Endodermal cell (in vitro differentiated cells): Measurements from ENCODE around the gene S100A1. TPM values are rescaled to one million over a fixed set of nuclear protein-coding genes. Genes with fewer than 3 reads are reported as not detected.

ENCODE experiments used
- DNase-seq: peaks from one replicate; pipeline ENCODE4 v3.0.0-alpha.2; 2017
- H3K27ac ChIP-seq: 2 replicates; pipeline ENCODE4 v1.5.1; 2013; ENCODE audit warnings: mild to moderate bottlenecking, low read depth, low read length, moderate library complexity
- H3K27me3 ChIP-seq: 2 replicates; pipeline ENCODE4 v1.6.1; 2013; ENCODE audit warnings: mild to moderate bottlenecking, low read length, moderate library complexity; ENCODE audit not compliant: insufficient read depth, control insufficient read depth, poor library complexity, severe bottlenecking
- H3K36me3 ChIP-seq: 2 replicates; pipeline ENCODE4 v1.7.0; 2013; ENCODE audit warnings: mild to moderate bottlenecking, low read length, moderate library complexity; ENCODE audit not compliant: control insufficient read depth, insufficient read depth
- H3K4me1 ChIP-seq: one replicate; pipeline ENCODE4 v1.7.0; 2013; ENCODE audit warnings: low read length; ENCODE audit not compliant: control insufficient read depth, insufficient read depth
- H3K4me3 ChIP-seq: 2 replicates; pipeline ENCODE4 v1.5.1; 2013; ENCODE audit warnings: mild to moderate bottlenecking, low read length, moderate library complexity
- H3K9ac ChIP-seq: 2 replicates; pipeline ENCODE4 v1.6.1; 2013; ENCODE audit warnings: mild to moderate bottlenecking, low read length, moderate library complexity; ENCODE audit not compliant: poor library complexity, severe bottlenecking; ENCODE audit errors: extremely low read depth
- H3K9me3 ChIP-seq: 2 replicates; pipeline ENCODE4 v1.6.1; 2013; ENCODE audit warnings: mild to moderate bottlenecking, low read length, moderate library complexity; ENCODE audit not compliant: control insufficient read depth
- H3K27ac Mint-ChIP-seq: 2 replicates; pipeline ENCODE4 v1.8.0; 2020; ENCODE audit warnings: mixed read lengths
- H3K27me3 Mint-ChIP-seq: 2 replicates; pipeline ENCODE4 v1.8.0; 2021; ENCODE audit warnings: mild to moderate bottlenecking, mixed read lengths; ENCODE audit not compliant: insufficient read depth
- H3K36me3 Mint-ChIP-seq: 2 replicates; pipeline ENCODE4 v1.8.0; 2020; ENCODE audit warnings: low read depth, mixed read lengths
- H3K4me1 Mint-ChIP-seq: 2 replicates; pipeline ENCODE4 v1.8.0; 2020; ENCODE audit warnings: mixed read lengths
- H3K4me3 Mint-ChIP-seq: 2 replicates; pipeline ENCODE4 v1.8.0; 2020; ENCODE audit warnings: mild to moderate bottlenecking, moderate library complexity, mixed read lengths
- H3K9me3 Mint-ChIP-seq: 2 replicates; pipeline ENCODE4 v1.8.0; 2020; ENCODE audit warnings: mild to moderate bottlenecking, mixed read lengths
- WGBS, 2 experiments: methylation state at CpG; one replicate each; pipeline versions ENCODE4 v1.1.5 to v1.1.7; 2013; ENCODE audit warnings: missing lambda C conversion rate in 2 of 2, mixed read lengths in 1 of 2; ENCODE audit not compliant: insufficient coverage in 1 of 2, insufficient read length in 1 of 2; 5-methylcytosine and 5-hydroxymethylcytosine counted together
- total RNA-seq, 2 donors: library from RNA; stranded (reverse); fragmentation: NEBNext Ultra II Directional in 1 of 2; extraction: Animal tissue kit (Norgen Biotek cat#: 25700) in 1 of 2; gene quantifications; 2 replicates in 1 of 2; 3 replicates in 1 of 2; pipeline ENCODE4 v1.2.1, GENCODE V29; 2021
- TF ChIP-seq, protein P1 (sequence below): fragments of 200-600 bp; sonication (generic); conservative IDR thresholded peaks from 2 replicates; pipeline ENCODE4 v1.5.0; 2021; ENCODE audit warnings: antibody characterized with exemption, mild to moderate bottlenecking

The S100A1 gene
- total RNA-seq, 2 donors from 2014 or later, result 1.8 to 5.0 TPM

DNA sequence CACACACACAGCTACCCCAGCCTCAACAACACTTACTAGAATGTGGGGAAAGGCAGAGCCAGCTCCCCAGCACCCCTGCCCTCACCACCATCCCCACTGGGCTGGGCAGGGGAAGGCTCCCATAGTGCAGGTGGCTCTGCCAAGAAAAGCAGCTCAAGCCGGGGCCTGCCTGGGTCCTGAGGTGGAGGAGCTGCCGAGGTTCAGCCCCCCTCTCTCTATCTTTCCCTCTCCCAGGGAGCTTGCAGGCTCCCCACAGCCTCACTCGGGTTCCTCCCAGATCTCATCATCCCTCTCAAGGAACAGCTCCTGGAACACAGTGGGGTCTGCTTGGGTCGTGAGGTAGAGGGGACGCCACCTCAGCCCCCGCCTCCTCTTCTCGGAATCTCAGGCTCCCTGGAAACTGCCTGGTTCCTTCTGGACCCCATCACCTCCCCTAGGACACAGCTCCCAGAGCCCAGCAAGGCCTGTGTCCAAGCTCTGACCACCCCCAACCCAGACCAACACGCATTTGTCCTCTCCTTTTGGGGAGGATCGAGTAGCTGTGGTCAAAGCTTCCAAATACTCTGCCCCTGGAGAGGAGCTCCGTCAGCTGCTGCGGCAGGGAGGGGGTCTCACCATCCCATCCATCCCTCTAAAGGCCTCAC lies 16.0 kb upstream of the S100A1 start:
- peak overlapping the region; percentile 70 for H3K9ac ChIP-seq
- H3K4me3 Mint-ChIP-seq, result peak overlapping the region; percentile 79
- TF ChIP-seq, protein P1, sequence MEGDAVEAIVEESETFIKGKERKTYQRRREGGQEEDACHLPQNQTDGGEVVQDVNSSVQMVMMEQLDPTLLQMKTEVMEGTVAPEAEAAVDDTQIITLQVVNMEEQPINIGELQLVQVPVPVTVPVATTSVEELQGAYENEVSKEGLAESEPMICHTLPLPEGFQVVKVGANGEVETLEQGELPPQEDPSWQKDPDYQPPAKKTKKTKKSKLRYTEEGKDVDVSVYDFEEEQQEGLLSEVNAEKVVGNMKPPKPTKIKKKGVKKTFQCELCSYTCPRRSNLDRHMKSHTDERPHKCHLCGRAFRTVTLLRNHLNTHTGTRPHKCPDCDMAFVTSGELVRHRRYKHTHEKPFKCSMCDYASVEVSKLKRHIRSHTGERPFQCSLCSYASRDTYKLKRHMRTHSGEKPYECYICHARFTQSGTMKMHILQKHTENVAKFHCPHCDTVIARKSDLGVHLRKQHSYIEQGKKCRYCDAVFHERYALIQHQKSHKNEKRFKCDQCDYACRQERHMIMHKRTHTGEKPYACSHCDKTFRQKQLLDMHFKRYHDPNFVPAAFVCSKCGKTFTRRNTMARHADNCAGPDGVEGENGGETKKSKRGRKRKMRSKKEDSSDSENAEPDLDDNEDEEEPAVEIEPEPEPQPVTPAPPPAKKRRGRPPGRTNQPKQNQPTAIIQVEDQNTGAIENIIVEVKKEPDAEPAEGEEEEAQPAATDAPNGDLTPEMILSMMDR, result no peak
- peaks cover 2% of the 10 kb centered on the region for H3K27me3 Mint-ChIP-seq
- no peaks in the 10 kb centered on the region for H3K9me3 ChIP-seq
- H3K4me3 ChIP-seq, result peak overlapping the region; percentile 97
- no peak overlapping the region for H3K27ac ChIP-seq
- WGBS, 2 experiments, result 57 to 60% methylated on average over 2 to 11 of the region's 11 CpGs
- peaks cover 10% of the 10 kb centered on the region for H3K36me3 Mint-ChIP-seq
- H3K4me1 Mint-ChIP-seq, result peaks cover 65% of the 10 kb centered on the region
- no peaks in the 10 kb centered on the region for H3K9me3 Mint-ChIP-seq
- peaks cover 3% of the 10 kb centered on the region for H3K4me1 ChIP-seq
- H3K27ac Mint-ChIP-seq, result peak overlapping the region; percentile 84
- H3K27me3 ChIP-seq, result no peaks in the 10 kb centered on the region
- peak; percentile 59 for DNase-seq
- peaks cover 17% of the 10 kb centered on the region for H3K36me3 ChIP-seq

DNA sequence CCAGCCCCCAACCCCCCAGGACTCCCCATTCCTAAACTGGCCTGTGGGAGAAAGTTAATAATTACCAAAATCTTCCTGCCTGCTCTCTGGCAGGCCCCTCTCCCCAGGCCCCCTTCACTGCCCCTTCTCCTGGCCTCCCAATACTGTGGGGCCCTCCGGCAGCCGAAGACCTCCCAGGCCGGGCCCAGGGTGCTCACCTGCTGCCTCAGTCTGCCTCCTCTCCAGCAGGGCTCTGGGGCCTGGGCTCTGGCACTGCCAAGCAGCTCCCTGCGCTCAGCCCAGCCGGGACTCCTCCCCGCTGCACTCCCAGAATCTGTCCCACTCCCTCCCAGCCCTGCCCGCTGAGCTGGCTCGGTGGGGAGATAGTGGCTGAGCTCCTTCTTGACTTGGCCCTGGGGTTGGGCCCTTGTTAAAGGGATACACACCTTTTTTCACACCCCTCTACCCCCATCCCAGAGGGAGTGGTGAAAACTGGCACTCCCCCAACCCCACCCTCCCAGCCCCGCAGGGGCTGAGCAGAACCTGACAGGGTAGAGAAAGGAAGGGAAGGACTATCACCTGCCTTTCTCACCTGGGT lies 15.4 kb upstream of the S100A1 start, which contains the start of gene S100A16:
Gene S100A16, minus strand, starts transcription at position 383 of the 577 bp plus-strand sequence. CDS start 4,986 bp downstream, outside the sequence.
- H3K9me3 Mint-ChIP-seq, result no peaks in the 10 kb centered on the region

DNA sequence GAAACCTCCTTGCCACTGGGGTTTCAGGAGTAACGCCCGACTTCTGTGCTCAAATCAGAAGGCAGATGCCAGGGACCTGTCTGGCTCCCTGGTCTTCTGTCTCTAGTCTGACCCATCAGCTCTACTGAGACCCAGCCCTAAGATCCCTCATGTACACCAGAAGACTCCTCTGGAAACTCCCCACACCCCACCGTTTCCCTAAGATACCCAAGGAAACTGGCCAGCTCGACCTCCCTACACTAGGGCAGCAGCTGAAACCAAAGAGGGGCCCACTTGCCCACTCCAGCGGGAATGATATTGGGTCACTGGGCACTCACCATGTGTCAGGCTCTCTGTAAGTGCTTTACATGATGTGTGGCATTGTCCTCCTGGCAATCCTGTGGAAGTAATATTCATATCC lies 14.8 kb upstream of the S100A1 start:
- peak overlapping the region; percentile 97 for H3K4me3 ChIP-seq
- H3K9ac ChIP-seq, result peak overlapping the region; percentile 70
- Mint-ChIP-seq H3K27me3 (peaks cover 2% of the 10 kb centered on the region), H3K9me3 (no peaks in the 10 kb centered on the region), H3K36me3 (peaks cover 9% of the 10 kb centered on the region), H3K4me1 (peaks cover 64% of the 10 kb centered on the region), H3K4me3 (peak overlapping the region; percentile 79), H3K27ac (peak overlapping the region; percentile 84)
- no peaks in the 10 kb centered on the region for H3K27me3 ChIP-seq
- WGBS, 2 experiments, result 85 to 88% methylated on average over 5 of the region's 5 CpGs
- no peaks in the 10 kb centered on the region for H3K9me3 ChIP-seq
- no peak overlapping the region for H3K27ac ChIP-seq
- TF ChIP-seq, protein P1, result no peak
- DNase-seq, result no peak
- H3K4me1 ChIP-seq, result peaks cover 3% of the 10 kb centered on the region
- H3K36me3 ChIP-seq, result peaks cover 6% of the 10 kb centered on the region

More for the DNA sequence above, 15.4 kb upstream of the S100A1 start, which contains the start of gene S100A16:
- Mint-ChIP-seq H3K4me3 (peak within 1 kb of the TSS; percentile 79), H3K27me3 (peaks cover 2% of the 10 kb centered on the region), H3K4me1 (peaks cover 65% of the 10 kb centered on the region), H3K36me3 (peaks cover 8% of the 10 kb centered on the region), H3K27ac (peak within 1 kb of the TSS; percentile 84)
- Histone ChIP-seq H3K9ac (peak within 1 kb of the TSS; percentile 70), H3K9me3 (no peaks in the 10 kb centered on the region), H3K27me3 (no peaks in the 10 kb centered on the region), H3K4me3 (peak within 1 kb of the TSS; percentile 97), H3K36me3 (peaks cover 11% of the 10 kb centered on the region), H3K4me1 (peaks cover 3% of the 10 kb centered on the region), H3K27ac (no peak within 1 kb of the TSS)
- TF ChIP-seq, protein P1, result no peak
- DNase-seq, result peak; percentile 92
- WGBS, 2 experiments, result 0 to 24% methylated on average over 2 to 9 of the region's 9 CpGs
